Dermis blood vessel endothelial cell (primary cell): ENCODE data around the gene GCK. TPM values are rescaled to one million over a fixed set of nuclear protein-coding genes. Genes with fewer than 3 reads are reported as not detected.

Experiments
- DNase-seq: peaks from one replicate; pipeline ENCODE4 v3.0.0; 2010
- total RNA-seq: library from RNA; depleted of rRNA; stranded (reverse); fragments of >200 nt; gene quantifications from 2 replicates; pipeline ENCODE4 v1.2.3, GENCODE V29; 2014

GCK gene
- total RNA-seq, 1 donor from 2014 or later, result not detected

- no peak for DNase-seq
Observed at GRCh38 chr7:44153948-44154335, 35.3 kb downstream of the GCK start.

DNA sequence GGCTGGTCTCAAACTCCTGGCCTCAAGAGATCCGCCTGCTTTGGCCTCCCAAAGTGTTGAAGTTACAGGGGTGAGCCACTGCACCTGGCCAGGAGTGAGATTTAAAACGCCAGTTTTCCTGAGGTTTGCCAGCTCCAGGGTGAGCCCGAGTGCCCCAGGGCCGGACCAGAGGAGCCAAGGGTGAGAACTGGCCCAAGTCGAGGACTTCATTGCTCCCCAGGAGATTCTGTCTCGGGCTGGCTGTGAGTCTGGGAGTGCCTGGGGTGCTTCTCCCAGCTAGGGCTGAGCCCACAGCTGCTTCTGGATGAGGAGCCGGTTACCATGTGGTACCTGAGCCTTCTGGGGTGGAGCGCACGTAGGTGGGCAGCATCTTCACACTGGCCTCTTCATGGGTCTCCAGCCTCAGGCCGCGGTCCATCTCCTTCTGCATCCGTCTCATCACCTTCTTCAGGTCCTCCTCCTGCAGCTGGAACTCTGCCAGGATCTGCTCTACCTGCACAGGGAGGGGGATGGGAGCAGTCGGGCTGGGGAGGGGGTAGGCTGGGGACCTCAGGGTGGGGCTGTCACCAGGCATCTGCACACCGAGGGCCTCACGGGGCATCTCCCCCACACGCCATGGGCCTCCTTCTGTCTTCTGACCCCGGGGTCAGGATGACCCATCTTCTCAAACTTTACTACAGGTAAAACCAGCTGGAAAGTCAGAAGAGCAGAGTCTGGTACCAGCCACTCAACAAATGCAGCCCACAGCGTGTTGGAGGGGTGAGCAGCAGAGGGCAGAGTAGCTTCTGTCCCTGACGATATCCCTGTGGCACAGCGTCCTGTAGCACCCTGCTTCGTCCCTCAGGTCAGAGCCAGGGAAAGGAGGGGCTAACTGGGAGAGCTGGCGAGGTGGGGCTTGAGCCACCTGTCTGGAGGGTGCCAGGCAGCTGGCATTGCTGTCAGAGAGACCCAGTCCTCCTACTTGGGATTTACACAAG is 36.0 kb downstream of the GCK start:
- no peak for DNase-seq

- no peak for DNase-seq
Observed at GRCh38 chr7:44151956-44152355, 37.3 kb downstream of the GCK start.

GRCh38 chr7:44150966-44151941 is 38.0 kb downstream of the GCK start:
- DNase-seq, result no peak

DNA sequence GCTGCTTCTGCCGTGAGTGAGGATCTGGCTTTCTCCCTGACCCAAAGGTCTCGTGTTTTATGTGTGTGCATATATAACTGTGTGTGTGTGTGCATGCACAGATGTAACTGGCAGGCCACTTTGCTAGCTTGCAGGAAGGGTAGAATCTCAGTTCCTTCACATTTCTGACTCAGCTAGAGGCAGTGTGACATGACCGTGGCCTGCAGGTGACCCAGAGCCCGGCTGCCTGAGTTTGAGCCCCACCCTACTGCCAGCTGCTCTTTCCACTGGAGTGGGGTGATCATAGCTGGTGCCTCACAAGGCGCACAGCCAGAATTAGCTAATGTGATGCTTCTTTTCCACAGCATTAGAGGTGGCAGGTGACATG is 38.8 kb downstream of the GCK start:
- no peak for DNase-seq

GRCh38 chr7:44149571-44150465 is 39.4 kb downstream of the GCK start:
- DNase-seq, result no peak

DNA sequence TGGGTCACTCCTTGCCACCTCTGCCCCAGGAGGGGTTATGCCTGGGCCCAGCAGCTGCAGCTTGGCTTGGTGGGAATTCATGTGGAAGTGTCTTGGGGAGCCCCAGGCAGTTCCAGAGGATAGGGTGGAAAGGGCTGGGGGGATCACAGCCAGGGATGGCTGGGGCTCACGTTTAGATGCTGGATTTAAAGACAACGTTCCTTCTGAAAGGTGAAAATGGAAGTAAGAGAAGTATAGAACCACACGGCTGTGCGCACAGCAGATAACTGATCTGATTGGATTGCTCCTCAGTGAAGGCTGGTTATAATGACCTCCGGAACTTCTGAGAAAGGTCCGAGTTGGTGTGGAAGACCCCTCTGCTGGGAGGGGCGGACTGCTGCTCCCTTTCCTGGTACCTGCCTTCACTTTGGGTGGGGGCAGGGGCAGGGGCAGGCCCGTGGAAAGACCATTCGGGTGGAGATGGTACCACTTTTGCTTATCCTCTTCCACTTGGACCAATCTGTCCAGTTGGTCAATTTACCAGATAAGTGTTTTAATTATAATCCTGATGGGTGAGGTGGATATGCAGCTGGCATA is 40.2 kb downstream of the GCK start:
- no peak for DNase-seq

- DNase-seq, result no peak
Observed at GRCh38 chr7:44148166-44148565, 41.1 kb downstream of the GCK start.

- DNase-seq, result no peak
Observed at GRCh38 chr7:44147026-44147991, 41.9 kb downstream of the GCK start.

DNA sequence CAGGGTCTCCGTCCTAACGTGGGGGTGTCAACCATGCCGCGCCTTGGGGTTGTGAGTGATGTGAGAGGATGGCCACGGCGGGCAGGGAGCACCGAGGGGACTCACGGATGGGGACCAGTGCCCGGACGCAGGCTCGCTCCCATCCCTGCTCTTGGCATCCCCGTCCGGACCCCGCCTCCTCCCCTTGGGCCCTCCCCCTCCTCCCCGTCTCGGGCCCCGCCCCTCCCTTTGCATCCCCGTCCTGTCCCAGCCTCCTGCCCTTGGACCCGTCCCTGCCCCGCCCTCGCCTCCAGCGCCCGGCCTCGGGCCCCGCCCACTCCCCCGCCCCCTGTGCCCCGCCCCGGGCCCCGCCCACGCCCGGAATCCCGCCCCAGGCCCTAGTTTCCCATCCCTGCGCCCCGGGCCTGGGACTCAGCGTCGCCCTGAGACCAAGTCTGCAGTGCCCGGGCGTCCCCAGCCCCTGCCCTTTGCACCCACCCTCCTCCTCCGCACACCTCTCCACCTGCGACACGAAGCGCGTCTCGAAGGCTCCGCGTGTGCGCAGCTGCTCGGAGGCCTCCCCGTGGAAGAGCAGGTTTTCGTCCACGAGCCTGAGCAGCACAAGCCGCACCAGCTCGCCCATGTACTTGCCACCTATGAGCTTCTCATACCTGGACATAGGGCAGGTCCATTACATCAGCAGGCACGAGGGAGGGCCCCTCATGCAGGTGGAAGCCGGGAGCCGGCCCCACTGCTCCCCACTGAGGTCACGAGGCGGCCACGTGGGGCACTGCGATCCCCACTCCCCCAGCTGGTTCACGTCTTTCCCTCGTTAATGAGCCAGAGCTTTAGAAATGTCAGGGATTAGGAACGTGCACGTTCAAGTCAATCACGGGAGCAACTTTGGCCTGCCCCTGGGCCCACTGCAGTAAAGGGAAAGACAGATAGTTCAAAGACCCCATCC is 43.0 kb downstream of the GCK start:
- DNase-seq, result peak; percentile 26

- DNase-seq, result peak; percentile 11
Observed at GRCh38 chr7:44145479-44145968, 43.7 kb downstream of the GCK start.

DNA sequence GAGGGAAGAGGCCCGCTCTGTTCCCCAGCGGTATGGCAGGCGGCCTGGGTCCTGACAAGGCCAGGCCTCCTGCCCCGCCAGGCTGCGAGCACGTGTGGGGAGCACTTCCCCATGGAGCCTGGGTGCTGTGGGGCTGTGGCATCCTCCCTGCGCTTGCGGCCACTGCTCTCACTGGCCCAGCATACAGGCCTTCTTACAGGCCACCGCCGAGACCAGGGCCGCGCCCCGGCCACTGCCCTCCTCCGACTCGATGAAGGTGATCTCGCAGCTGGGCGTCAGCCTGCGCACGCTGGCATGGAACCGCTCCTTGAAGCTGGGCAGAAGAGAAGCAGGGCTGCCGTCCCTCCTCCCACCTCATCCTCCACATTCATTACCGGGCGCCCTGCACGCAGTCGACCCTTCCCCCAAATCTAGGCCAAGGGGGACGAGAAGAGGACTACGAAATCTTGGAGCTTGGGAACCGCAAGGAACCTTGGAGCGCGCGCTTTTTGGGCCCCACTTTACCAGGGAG is 44.2 kb downstream of the GCK start:
- DNase-seq, result no peak

- no peak for DNase-seq
Observed at GRCh38 chr7:44144426-44144967, 44.7 kb downstream of the GCK start.

DNA sequence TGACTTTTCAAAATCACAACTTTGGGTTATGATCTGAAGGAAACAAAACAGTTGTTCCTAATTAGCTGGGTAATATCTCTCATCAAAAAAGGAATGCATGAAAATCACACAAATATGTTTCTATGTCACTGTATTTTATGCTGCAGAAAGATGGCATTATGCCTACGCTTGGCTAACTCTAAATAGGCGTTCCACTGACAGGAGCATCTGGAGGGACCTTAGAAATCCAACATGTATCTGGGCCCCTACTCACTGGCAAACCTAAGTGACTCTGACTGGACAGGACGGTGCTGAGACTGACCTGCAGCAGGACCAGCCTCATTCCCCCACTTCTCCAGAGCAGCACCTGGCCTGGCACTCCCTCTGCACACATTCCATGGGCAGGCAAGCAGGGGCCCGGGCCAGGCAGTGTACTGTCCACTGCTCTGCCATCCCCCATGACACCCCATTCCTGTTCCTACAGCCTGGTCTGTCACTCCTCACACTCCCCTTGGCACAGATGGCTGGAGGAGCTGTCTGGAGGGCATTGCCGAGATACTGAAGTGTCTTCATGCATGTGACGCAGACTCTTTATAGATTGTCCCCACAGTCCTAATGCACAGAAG is 45.5 kb downstream of the GCK start:
- DNase-seq, result no peak

- no peak for DNase-seq
Observed at GRCh38 chr7:44142028-44142427, 47.2 kb downstream of the GCK start.

DNA sequence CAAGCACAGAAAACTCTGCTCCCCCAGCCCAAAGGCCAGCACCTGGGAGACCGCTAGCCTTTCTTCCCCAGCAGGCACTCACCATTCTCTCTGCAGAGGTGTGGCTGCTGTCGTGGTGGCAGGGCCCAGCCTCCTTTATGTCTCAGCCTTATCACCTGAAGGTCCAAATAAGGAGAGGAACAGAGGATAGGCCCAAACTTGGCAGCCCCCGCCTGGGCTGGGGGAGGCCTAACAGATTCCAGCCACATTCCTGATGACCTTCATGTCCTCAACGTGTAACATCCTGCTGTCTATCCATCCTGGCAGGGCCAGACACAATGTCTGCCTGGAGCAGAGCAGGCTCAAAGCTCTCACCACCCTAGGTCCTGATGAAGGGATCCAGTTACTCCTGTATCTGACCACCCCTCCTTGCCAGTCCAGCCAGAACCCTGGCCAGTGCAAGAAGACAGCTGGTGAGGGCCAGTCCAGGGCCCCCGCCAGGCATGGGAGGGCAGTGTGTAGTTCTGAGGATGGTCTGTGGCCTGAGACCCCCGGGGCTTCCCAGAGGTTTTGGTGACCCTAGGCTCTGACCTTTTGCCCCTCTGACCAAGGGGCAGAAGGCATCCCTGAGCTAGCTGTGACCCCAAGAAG is 47.9 kb downstream of the GCK start, which contains the start of gene MYL7:
MYL7 (minus strand) TSS at position 112 of the 630 bp plus-strand sequence; CDS start at position 85, 27 bp downstream.
- DNase-seq, result no peak

GRCh38 chr7:44140341-44140740 is 48.9 kb downstream of the GCK start:
- no peak for DNase-seq
